GM23338 (cell line): Measurements from ENCODE around the gene SEC23A. TPM values are rescaled to one million over a fixed set of nuclear protein-coding genes. Genes with fewer than 3 reads are reported as not detected.

ENCODE experiments used
- ATAC-seq: fragments of 200-7000 bp; cut with Tn5 transposase; 3 replicates; pipeline ENCODE4 v1.9.1; 2020
- DNase-seq: peaks from one replicate; pipeline ENCODE4 v3.0.0-alpha.2; 2015; ENCODE audit warnings: low spot score
- H2AFZ ChIP-seq: fragments of 200-600 bp; sonication (generic); 2 replicates; pipeline ENCODE4 v1.8.0; 2016; ENCODE audit warnings: antibody characterized with exemption, mild to moderate bottlenecking, moderate library complexity
- H3F3A ChIP-seq: fragments of 200-600 bp; sonication (generic); replicated peaks from 2 replicates; pipeline ENCODE4 v1.8.0; 2017; ENCODE audit warnings: antibody characterized with exemption, mixed run types, low read depth
- H3K27ac ChIP-seq: fragments of 200-600 bp; sonication (generic); 2 replicates; pipeline ENCODE4 v1.6.1; 2016; ENCODE audit warnings: low read depth
- H3K27me3 ChIP-seq: fragments of 200-600 bp; sonication (generic); 2 replicates; pipeline ENCODE4 v1.8.0; 2016; ENCODE audit warnings: mild to moderate bottlenecking, mixed run types, moderate library complexity; ENCODE audit not compliant: insufficient read depth
- H3K36me3 ChIP-seq: fragments of 200-600 bp; sonication (generic); 2 replicates; pipeline ENCODE4 v1.8.0; 2016; ENCODE audit warnings: mild to moderate bottlenecking; ENCODE audit not compliant: insufficient read depth
- H3K4me1 ChIP-seq: fragments of 200-600 bp; sonication (generic); 2 replicates; pipeline ENCODE4 v1.8.0; 2016; ENCODE audit warnings: mild to moderate bottlenecking, moderate library complexity; ENCODE audit not compliant: insufficient read depth
- H3K4me2 ChIP-seq: fragments of 200-600 bp; sonication (generic); 2 replicates; pipeline ENCODE4 v1.7.1; 2017; ENCODE audit warnings: mixed run types
- H3K4me3 ChIP-seq: fragments of 200-600 bp; sonication (generic); 2 replicates; pipeline ENCODE4 v1.6.1; 2016; ENCODE audit warnings: mixed run types
- H3K79me2 ChIP-seq: fragments of 200-600 bp; sonication (generic); replicated peaks from 2 replicates; pipeline ENCODE4 v1.8.0; 2017; ENCODE audit warnings: mild to moderate bottlenecking; ENCODE audit not compliant: insufficient read depth
- H3K9me2 ChIP-seq: fragments of 200-600 bp; sonication (generic); 2 replicates; pipeline ENCODE4 v1.8.0; 2017; ENCODE audit not compliant: insufficient read depth
- H4K20me1 ChIP-seq: fragments of 200-600 bp; sonication (generic); replicated peaks from 2 replicates; pipeline ENCODE4 v1.8.0; 2017; ENCODE audit warnings: mild to moderate bottlenecking; ENCODE audit not compliant: insufficient read depth
- H3K27ac Mint-ChIP-seq: 2 replicates; pipeline ENCODE4 v1.8.0; 2020; ENCODE audit warnings: inconsistent platforms, mild to moderate bottlenecking, moderate library complexity, mixed read lengths
- H3K27me3 Mint-ChIP-seq: 3 replicates; pipeline ENCODE4 v1.8.0; 2022; ENCODE audit warnings: low read depth, mild to moderate bottlenecking, moderate library complexity, mixed read lengths, inconsistent platforms; ENCODE audit not compliant: insufficient read depth, poor library complexity
- H3K36me3 Mint-ChIP-seq: 3 replicates; pipeline ENCODE4 v1.8.0; 2021; ENCODE audit warnings: low read depth, mild to moderate bottlenecking, inconsistent platforms, moderate library complexity, mixed read lengths
- H3K4me1 Mint-ChIP-seq: 3 replicates; pipeline ENCODE4 v1.8.0; 2020; ENCODE audit warnings: mild to moderate bottlenecking, inconsistent platforms, mixed read lengths
- H3K4me3 Mint-ChIP-seq: 3 replicates; pipeline ENCODE4 v1.8.0; 2021; ENCODE audit warnings: moderate library complexity, mild to moderate bottlenecking, inconsistent platforms, mixed read lengths
- H3K9me3 Mint-ChIP-seq: 3 replicates; pipeline ENCODE4 v1.8.0; 2020; ENCODE audit warnings: moderate library complexity, mild to moderate bottlenecking, inconsistent platforms, mixed read lengths
- EZH2 ChIP-seq: fragments of 200-600 bp; sonication (generic); IDR thresholded peaks from one replicate; pipeline ENCODE4 v1.8.0; 2017; ENCODE audit warnings: antibody characterized with exemption, mild to moderate bottlenecking, low read depth; ENCODE audit not compliant: unreplicated experiment
- EZH2phosphoT487 ChIP-seq: fragments of 200-600 bp; sonication (generic); IDR thresholded peaks from one replicate; pipeline ENCODE4 v1.8.1; 2018; ENCODE audit warnings: antibody characterized with exemption; ENCODE audit not compliant: unreplicated experiment
- JUNB ChIP-seq: IDR thresholded peaks from one replicate; pipeline ENCODE4 v1.6.1; 2016; ENCODE audit warnings: antibody characterized with exemption; ENCODE audit not compliant: unreplicated experiment
- NANOG ChIP-seq: IDR thresholded peaks from 2 replicates; pipeline ENCODE4 v1.6.1; 2016; ENCODE audit warnings: antibody characterized with exemption, borderline replicate concordance
- POLR2AphosphoS5 ChIP-seq: IDR thresholded peaks from 2 replicates; pipeline ENCODE4 v1.6.1; 2016; ENCODE audit warnings: antibody characterized with exemption, low read depth
- polyA plus RNA-seq: library from polyadenylated mRNA; unstranded; fragments of >200 nt; fragmentation: Nextera tagmentation; extraction: Ambion mirVana; gene quantifications from 2 replicates; pipeline ENCODE4 v1.2.1, GENCODE V29; 2016
- total RNA-seq: library from RNA; depleted of rRNA; stranded (reverse); fragments of >200 nt; shearing (Covaris generic); gene quantifications from 2 replicates; pipeline ENCODE4 v1.2.3, GENCODE V29; 2014
- TF ChIP-seq, protein P1 (sequence below), 2 experiments: fragments of 200-600 bp in 1 of 2; sonication (generic) in 1 of 2; conservative IDR thresholded peaks; 2 replicates each; pipeline versions ENCODE4 v1.5.1 to v1.6.1; 2016 to 2017; ENCODE audit warnings: antibody characterized with exemption in 2 of 2, low read depth in 2 of 2, mild to moderate bottlenecking in 2 of 2, moderate library complexity in 1 of 2
- TF ChIP-seq, protein P2 (sequence below): IDR thresholded peaks from one replicate; pipeline ENCODE4 v1.6.1; 2018; ENCODE audit warnings: antibody characterized with exemption; ENCODE audit not compliant: unreplicated experiment
- TF ChIP-seq, protein P3 (sequence below): fragments of 250-450 bp; sonication (Bioruptor Pico); IDR thresholded peaks from 2 replicates; pipeline ENCODE4 v1.5.0; 2020; ENCODE audit warnings: mild to moderate bottlenecking, moderate library complexity

Gene SEC23A
- total and polyA plus RNA-seq, 2 experiments from 2014 or later = 22.7 to 89.9 TPM

DNA sequence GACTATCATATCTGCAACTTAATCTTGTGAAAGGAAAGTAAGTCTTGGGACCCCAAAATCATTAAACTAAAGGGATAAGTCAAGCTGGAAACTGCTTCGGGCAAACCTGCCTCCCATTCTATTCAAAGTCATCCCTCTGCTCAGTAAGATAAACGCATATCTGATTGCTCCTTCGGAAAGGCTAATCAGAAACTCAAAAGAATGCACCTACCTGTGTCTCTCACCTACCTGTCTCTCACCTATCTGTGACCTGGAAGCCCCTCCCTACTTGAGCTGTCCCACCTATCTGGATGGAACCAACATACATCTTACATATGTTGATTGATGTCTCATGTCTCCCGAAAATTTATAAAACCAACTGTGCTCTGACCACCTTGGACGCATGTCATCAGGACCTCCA is 19.9 kb downstream of the SEC23A start (continued):
- TF ChIP-seq NANOG = no peak

DNA sequence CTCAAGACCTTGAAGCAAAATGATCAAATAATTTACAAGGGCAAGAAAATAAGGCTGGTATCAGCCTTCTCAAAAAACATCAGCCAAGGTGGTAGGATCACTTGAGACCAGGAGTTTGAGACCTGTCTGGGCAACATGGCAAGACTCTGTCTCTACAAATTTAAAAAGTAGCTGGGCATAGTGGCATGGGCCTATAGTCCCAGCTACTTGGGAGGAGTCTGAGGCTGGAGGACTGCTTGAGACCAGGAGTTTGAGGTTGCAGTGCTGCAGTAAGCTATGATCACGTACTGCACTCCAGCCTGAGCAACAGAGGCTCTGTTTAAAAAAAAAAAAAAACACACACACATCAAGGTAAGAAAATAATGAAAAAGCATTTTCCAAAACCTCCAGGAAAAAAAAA is 22.1 kb downstream of the SEC23A start:
- Mint-ChIP-seq H3K9me3 (no peaks in the 10 kb centered on the region), H3K4me1 (no peaks in the 10 kb centered on the region), H3K4me3 (no peak overlapping the region), H3K36me3 (peaks cover 53% of the 10 kb centered on the region), H3K27me3 (peaks cover 2% of the 10 kb centered on the region), H3K27ac (no peak overlapping the region)
- H3K36me3 ChIP-seq = peaks cover 42% of the 10 kb centered on the region
- H3K27me3 ChIP-seq = no peaks in the 10 kb centered on the region
- H3K4me1 ChIP-seq = no peaks in the 10 kb centered on the region
- H3F3A ChIP-seq = no peaks in the 10 kb centered on the region
- no peaks in the 10 kb centered on the region for H3K9me2 ChIP-seq
- DNase-seq = no peak
- no peak overlapping the region for H2AFZ ChIP-seq
- TF ChIP-seq, protein P1, sequence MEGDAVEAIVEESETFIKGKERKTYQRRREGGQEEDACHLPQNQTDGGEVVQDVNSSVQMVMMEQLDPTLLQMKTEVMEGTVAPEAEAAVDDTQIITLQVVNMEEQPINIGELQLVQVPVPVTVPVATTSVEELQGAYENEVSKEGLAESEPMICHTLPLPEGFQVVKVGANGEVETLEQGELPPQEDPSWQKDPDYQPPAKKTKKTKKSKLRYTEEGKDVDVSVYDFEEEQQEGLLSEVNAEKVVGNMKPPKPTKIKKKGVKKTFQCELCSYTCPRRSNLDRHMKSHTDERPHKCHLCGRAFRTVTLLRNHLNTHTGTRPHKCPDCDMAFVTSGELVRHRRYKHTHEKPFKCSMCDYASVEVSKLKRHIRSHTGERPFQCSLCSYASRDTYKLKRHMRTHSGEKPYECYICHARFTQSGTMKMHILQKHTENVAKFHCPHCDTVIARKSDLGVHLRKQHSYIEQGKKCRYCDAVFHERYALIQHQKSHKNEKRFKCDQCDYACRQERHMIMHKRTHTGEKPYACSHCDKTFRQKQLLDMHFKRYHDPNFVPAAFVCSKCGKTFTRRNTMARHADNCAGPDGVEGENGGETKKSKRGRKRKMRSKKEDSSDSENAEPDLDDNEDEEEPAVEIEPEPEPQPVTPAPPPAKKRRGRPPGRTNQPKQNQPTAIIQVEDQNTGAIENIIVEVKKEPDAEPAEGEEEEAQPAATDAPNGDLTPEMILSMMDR (conservative IDR thresholded peaks at IDR 0.05; ENCODE audit: low read depth in 2 of 2) = no peak
- no peak for TF ChIP-seq POLR2AphosphoS5
- no peaks in the 10 kb centered on the region; the same call in 1 of the 2 replicates for H4K20me1 ChIP-seq
- no peaks in the 10 kb centered on the region; the same call in 1 of the 2 replicates for H3K79me2 ChIP-seq
- no peak overlapping the region for H3K4me2 ChIP-seq
- H3K4me3 ChIP-seq = no peak overlapping the region
- no peak overlapping the region for H3K27ac ChIP-seq
- no peak for ATAC-seq

DNA sequence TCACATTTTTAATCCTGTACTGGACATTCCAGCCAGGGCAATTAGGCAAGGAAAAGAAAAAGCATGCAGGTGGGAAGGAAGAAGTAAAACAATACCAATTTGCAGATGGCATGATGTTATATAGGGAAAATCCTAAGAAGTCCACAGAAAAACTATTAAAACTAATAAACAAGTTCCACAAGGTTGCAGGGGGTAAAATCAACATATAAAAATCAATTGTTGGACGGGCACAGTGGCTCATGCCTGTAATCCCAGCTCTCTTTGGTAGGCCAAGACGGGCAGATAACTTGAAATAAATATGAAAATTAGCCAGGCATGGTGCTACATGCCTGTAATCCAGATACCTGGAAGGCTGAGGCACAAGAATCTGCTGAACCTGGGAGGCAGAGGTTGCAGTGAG is 31.9 kb downstream of the SEC23A start:
- Histone ChIP-seq H3K27me3 (no peaks in the 10 kb centered on the region), H3K27ac (no peak overlapping the region), H3F3A (no peaks in the 10 kb centered on the region), H3K4me1 (no peaks in the 10 kb centered on the region), H4K20me1 (peaks cover 13% of the 10 kb centered on the region; the same call in 1 of the 2 replicates), H3K9me2 (no peaks in the 10 kb centered on the region), H3K79me2 (0 out of 2 replicates have a peak, but pooled peaks cover 3% of the 10 kb centered on the region), H3K4me2 (no peak overlapping the region), H2AFZ (no peak overlapping the region), H3K36me3 (peaks cover 33% of the 10 kb centered on the region; the same call in 1 of the 2 replicates), H3K4me3 (no peak overlapping the region)
- ATAC-seq = no peak
- TF ChIP-seq EZH2phosphoT487 (no peak), JUNB (no peak), EZH2 (no peak)
- TF ChIP-seq, protein P2, sequence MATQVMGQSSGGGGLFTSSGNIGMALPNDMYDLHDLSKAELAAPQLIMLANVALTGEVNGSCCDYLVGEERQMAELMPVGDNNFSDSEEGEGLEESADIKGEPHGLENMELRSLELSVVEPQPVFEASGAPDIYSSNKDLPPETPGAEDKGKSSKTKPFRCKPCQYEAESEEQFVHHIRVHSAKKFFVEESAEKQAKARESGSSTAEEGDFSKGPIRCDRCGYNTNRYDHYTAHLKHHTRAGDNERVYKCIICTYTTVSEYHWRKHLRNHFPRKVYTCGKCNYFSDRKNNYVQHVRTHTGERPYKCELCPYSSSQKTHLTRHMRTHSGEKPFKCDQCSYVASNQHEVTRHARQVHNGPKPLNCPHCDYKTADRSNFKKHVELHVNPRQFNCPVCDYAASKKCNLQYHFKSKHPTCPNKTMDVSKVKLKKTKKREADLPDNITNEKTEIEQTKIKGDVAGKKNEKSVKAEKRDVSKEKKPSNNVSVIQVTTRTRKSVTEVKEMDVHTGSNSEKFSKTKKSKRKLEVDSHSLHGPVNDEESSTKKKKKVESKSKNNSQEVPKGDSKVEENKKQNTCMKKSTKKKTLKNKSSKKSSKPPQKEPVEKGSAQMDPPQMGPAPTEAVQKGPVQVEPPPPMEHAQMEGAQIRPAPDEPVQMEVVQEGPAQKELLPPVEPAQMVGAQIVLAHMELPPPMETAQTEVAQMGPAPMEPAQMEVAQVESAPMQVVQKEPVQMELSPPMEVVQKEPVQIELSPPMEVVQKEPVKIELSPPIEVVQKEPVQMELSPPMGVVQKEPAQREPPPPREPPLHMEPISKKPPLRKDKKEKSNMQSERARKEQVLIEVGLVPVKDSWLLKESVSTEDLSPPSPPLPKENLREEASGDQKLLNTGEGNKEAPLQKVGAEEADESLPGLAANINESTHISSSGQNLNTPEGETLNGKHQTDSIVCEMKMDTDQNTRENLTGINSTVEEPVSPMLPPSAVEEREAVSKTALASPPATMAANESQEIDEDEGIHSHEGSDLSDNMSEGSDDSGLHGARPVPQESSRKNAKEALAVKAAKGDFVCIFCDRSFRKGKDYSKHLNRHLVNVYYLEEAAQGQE = no peak
- TF ChIP-seq, protein P3, sequence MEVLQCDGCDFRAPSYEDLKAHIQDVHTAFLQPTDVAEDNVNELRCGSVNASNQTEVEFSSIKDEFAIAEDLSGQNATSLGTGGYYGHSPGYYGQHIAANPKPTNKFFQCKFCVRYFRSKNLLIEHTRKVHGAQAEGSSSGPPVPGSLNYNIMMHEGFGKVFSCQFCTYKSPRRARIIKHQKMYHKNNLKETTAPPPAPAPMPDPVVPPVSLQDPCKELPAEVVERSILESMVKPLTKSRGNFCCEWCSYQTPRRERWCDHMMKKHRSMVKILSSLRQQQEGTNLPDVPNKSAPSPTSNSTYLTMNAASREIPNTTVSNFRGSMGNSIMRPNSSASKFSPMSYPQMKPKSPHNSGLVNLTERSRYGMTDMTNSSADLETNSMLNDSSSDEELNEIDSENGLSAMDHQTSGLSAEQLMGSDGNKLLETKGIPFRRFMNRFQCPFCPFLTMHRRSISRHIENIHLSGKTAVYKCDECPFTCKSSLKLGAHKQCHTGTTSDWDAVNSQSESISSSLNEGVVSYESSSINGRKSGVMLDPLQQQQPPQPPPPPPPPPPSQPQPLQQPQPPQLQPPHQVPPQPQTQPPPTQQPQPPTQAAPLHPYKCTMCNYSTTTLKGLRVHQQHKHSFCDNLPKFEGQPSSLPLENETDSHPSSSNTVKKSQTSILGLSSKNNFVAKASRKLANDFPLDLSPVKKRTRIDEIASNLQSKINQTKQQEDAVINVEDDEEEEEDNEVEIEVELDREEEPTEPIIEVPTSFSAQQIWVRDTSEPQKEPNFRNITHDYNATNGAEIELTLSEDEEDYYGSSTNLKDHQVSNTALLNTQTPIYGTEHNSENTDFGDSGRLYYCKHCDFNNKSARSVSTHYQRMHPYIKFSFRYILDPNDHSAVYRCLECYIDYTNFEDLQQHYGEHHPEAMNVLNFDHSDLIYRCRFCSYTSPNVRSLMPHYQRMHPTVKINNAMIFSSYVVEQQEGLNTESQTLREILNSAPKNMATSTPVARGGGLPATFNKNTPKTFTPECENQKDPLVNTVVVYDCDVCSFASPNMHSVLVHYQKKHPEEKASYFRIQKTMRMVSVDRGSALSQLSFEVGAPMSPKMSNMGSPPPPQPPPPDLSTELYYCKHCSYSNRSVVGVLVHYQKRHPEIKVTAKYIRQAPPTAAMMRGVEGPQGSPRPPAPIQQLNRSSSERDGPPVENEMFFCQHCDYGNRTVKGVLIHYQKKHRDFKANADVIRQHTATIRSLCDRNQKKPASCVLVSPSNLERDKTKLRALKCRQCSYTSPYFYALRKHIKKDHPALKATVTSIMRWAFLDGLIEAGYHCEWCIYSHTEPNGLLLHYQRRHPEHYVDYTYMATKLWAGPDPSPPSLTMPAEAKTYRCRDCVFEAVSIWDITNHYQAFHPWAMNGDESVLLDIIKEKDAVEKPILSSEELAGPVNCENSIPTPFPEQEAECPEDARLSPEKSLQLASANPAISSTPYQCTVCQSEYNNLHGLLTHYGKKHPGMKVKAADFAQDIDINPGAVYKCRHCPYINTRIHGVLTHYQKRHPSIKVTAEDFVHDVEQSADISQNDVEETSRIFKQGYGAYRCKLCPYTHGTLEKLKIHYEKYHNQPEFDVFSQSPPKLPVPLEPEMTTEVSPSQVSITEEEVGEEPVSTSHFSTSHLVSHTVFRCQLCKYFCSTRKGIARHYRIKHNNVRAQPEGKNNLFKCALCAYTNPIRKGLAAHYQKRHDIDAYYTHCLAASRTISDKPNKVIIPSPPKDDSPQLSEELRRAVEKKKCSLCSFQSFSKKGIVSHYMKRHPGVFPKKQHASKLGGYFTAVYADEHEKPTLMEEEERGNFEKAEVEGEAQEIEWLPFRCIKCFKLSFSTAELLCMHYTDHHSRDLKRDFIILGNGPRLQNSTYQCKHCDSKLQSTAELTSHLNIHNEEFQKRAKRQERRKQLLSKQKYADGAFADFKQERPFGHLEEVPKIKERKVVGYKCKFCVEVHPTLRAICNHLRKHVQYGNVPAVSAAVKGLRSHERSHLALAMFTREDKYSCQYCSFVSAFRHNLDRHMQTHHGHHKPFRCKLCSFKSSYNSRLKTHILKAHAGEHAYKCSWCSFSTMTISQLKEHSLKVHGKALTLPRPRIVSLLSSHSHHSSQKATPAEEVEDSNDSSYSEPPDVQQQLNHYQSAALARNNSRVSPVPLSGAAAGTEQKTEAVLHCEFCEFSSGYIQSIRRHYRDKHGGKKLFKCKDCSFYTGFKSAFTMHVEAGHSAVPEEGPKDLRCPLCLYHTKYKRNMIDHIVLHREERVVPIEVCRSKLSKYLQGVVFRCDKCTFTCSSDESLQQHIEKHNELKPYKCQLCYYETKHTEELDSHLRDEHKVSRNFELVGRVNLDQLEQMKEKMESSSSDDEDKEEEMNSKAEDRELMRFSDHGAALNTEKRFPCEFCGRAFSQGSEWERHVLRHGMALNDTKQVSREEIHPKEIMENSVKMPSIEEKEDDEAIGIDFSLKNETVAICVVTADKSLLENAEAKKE (CRISPR knock-in tag) = no peak
- H3K27ac Mint-ChIP-seq = no peak overlapping the region
- peaks cover 2% of the 10 kb centered on the region for H3K27me3 Mint-ChIP-seq
- no peak for DNase-seq
- H3K36me3 Mint-ChIP-seq = peaks cover 45% of the 10 kb centered on the region
- no peaks in the 10 kb centered on the region for H3K9me3 Mint-ChIP-seq
- no peaks in the 10 kb centered on the region for H3K4me1 Mint-ChIP-seq
- H3K4me3 Mint-ChIP-seq = no peak overlapping the region
